Hepatocyte (in vitro differentiated cells): ENCODE data around the gene ZFX. TPM values are rescaled to one million over a fixed set of nuclear protein-coding genes. Genes with fewer than 3 reads are reported as not detected.

Experiments
- DNase-seq: peaks from one replicate; pipeline ENCODE4 v3.0.0-alpha.2; 2016; ENCODE audit warnings: low spot score
- H2AFZ ChIP-seq: fragments of 200-600 bp; sonication (generic); 2 replicates; pipeline ENCODE4 v1.6.0; 2016; ENCODE audit warnings: antibody characterized with exemption, mild to moderate bottlenecking
- H3K27ac ChIP-seq: fragments of 200-600 bp; sonication (generic); 2 replicates; pipeline ENCODE4 v1.5.1; 2016; ENCODE audit warnings: mild to moderate bottlenecking
- H3K27me3 ChIP-seq: fragments of 200-600 bp; sonication (generic); 2 replicates; pipeline ENCODE4 v1.6.1; 2016
- H3K36me3 ChIP-seq: fragments of 200-600 bp; sonication (generic); replicated peaks from 2 replicates; pipeline ENCODE4 v1.5.1; 2016; ENCODE audit warnings: low read depth; ENCODE audit not compliant: insufficient read depth
- H3K4me1 ChIP-seq: fragments of 200-600 bp; sonication (generic); 2 replicates; pipeline ENCODE4 v1.5.1; 2016; ENCODE audit warnings: mild to moderate bottlenecking, moderate library complexity; ENCODE audit not compliant: insufficient read depth
- H3K4me2 ChIP-seq: fragments of 200-600 bp; sonication (generic); 2 replicates; pipeline ENCODE4 v1.6.0; 2016
- H3K4me3 ChIP-seq: fragments of 200-600 bp; sonication (generic); 2 replicates; pipeline ENCODE4 v1.5.1; 2016; ENCODE audit warnings: mild to moderate bottlenecking
- H3K79me2 ChIP-seq: fragments of 200-600 bp; sonication (generic); 2 replicates; pipeline ENCODE4 v1.6.0; 2017; ENCODE audit warnings: mild to moderate bottlenecking
- H3K9me2 ChIP-seq: fragments of 200-600 bp; sonication (generic); replicated peaks from 2 replicates; pipeline ENCODE4 v1.6.0; 2017; ENCODE audit warnings: mild to moderate bottlenecking; ENCODE audit not compliant: insufficient read depth
- H3K9me3 ChIP-seq: fragments of 200-600 bp; sonication (generic); 2 replicates; pipeline ENCODE4 v1.5.1; 2016; ENCODE audit warnings: low read depth, mild to moderate bottlenecking
- H4K20me1 ChIP-seq: fragments of 200-600 bp; sonication (generic); 2 replicates; pipeline ENCODE4 v1.6.0; 2016; ENCODE audit warnings: mild to moderate bottlenecking; ENCODE audit not compliant: insufficient read depth, poor library complexity, severe bottlenecking
- EZH2 ChIP-seq: fragments of 200-600 bp; sonication (generic); IDR thresholded peaks from 2 replicates; pipeline ENCODE4 v1.6.1; 2016; ENCODE audit warnings: antibody characterized with exemption, mild to moderate bottlenecking, borderline replicate concordance
- EZH2phosphoT487 ChIP-seq: fragments of 200-600 bp; sonication (generic); IDR thresholded peaks from one replicate; pipeline ENCODE4 v1.6.1; 2018; ENCODE audit warnings: antibody characterized with exemption, mild to moderate bottlenecking, low read depth, moderate library complexity; ENCODE audit not compliant: unreplicated experiment, severe bottlenecking
- WGBS: methylation state at CpG from one replicate; pipeline ENCODE4 v1.1.6; 2016; ENCODE audit warnings: low lambda C conversion rate; ENCODE audit errors: missing lambda C conversion rate; 5-methylcytosine and 5-hydroxymethylcytosine counted together
- polyA plus RNA-seq: library from polyadenylated mRNA; unstranded; fragments of >200 nt; fragmentation: Nextera tagmentation; extraction: Ambion mirVana; gene quantifications from 2 replicates; pipeline ENCODE4 v1.2.1, GENCODE V29; 2016
- total RNA-seq: library from RNA; depleted of rRNA; stranded (reverse); fragments of >200 nt; gene quantifications from 2 replicates; pipeline ENCODE4 v1.2.3, GENCODE V29; 2014
- TF ChIP-seq, protein P1 (sequence below): fragments of 200-600 bp; sonication (generic); IDR thresholded peaks from 2 replicates; pipeline ENCODE4 v1.5.1; 2016; ENCODE audit warnings: antibody characterized with exemption, mild to moderate bottlenecking; ENCODE audit not compliant: poor library complexity

Gene ZFX
- total and polyA plus RNA-seq, 2 experiments from 2014 or later, result 31.5 to 74.0 TPM

DNA sequence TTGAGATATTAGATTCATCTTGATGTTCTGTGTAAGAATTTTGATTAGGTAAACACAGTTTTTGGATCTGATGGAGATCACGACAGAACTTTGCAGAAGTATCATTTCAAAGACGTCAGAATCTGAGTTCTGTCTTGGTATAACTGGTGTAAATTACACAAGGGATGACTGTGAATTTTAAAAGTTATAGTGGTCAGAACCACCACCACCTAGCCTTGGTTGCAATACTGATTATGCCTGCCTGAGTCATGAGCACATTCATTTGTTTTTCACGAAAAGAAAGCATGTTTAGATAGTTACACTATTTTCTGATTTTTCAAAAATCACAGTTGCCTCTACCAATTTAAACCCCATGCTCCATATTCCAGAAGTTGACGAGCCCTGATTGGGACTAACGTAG, 54.8 kb downstream of the ZFX start:
- H3K36me3 ChIP-seq, result no peaks in the 10 kb centered on the region
- H3K4me3 ChIP-seq, result no peak overlapping the region
- no peak for DNase-seq
- TF ChIP-seq EZH2 (no peak), EZH2phosphoT487 (no peak)
- TF ChIP-seq, protein P1, sequence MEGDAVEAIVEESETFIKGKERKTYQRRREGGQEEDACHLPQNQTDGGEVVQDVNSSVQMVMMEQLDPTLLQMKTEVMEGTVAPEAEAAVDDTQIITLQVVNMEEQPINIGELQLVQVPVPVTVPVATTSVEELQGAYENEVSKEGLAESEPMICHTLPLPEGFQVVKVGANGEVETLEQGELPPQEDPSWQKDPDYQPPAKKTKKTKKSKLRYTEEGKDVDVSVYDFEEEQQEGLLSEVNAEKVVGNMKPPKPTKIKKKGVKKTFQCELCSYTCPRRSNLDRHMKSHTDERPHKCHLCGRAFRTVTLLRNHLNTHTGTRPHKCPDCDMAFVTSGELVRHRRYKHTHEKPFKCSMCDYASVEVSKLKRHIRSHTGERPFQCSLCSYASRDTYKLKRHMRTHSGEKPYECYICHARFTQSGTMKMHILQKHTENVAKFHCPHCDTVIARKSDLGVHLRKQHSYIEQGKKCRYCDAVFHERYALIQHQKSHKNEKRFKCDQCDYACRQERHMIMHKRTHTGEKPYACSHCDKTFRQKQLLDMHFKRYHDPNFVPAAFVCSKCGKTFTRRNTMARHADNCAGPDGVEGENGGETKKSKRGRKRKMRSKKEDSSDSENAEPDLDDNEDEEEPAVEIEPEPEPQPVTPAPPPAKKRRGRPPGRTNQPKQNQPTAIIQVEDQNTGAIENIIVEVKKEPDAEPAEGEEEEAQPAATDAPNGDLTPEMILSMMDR, result no peak
- H2AFZ ChIP-seq, result no peak overlapping the region
- H3K79me2 ChIP-seq, result peaks cover 98% of the 10 kb centered on the region
- H3K27ac ChIP-seq, result no peak overlapping the region
- no peak overlapping the region for H3K4me2 ChIP-seq
- peaks cover 80% of the 10 kb centered on the region for H4K20me1 ChIP-seq
- H3K9me2 ChIP-seq, result no peaks in the 10 kb centered on the region
- peaks cover 18% of the 10 kb centered on the region for H3K4me1 ChIP-seq
- WGBS, result 90% methylated on average over 5 of the region's 5 CpGs
- H3K27me3 ChIP-seq, result no peaks in the 10 kb centered on the region
- H3K9me3 ChIP-seq, result no peaks in the 10 kb centered on the region

GRCh38 chrX:24204958-24205357, 55.4 kb downstream of the ZFX start:
- Histone ChIP-seq H3K36me3 (no peaks in the 10 kb centered on the region), H3K27me3 (no peaks in the 10 kb centered on the region), H3K4me1 (peaks cover 15% of the 10 kb centered on the region), H3K9me2 (no peaks in the 10 kb centered on the region), H4K20me1 (peaks cover 74% of the 10 kb centered on the region), H3K79me2 (peaks cover 98% of the 10 kb centered on the region), H3K27ac (no peak overlapping the region), H2AFZ (no peak overlapping the region), H3K9me3 (no peaks in the 10 kb centered on the region), H3K4me2 (no peak overlapping the region), H3K4me3 (no peak overlapping the region)
- TF ChIP-seq EZH2phosphoT487 (no peak), EZH2 (no peak)
- TF ChIP-seq, protein P1, result no peak
- no peak for DNase-seq
- 100% methylated on average over 1 of the region's 1 CpG for WGBS

DNA sequence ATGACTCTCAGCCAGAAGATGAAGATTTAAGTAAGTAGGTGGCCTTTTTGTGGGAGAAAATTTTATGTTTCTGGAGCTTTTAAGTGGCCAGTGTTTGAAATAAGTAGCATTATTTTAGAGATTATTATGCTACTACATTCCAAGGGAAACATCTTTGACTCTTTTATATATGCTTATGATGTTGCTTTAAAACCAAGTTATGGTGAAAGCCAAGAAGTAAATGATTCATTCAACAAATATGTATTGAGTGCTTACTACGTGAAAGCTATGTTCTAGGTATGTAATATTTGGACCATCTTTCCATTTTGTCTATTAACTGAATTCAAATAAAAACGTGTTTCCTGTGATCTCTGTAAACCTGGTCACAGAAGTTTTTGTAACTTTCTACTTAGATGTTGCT, 58.3 kb downstream of the ZFX start:
- Histone ChIP-seq H3K9me3 (no peaks in the 10 kb centered on the region), H3K27me3 (no peaks in the 10 kb centered on the region), H3K79me2 (peaks cover 95% of the 10 kb centered on the region), H3K27ac (no peak overlapping the region), H2AFZ (no peak overlapping the region), H4K20me1 (peaks cover 45% of the 10 kb centered on the region), H3K36me3 (peaks cover 6% of the 10 kb centered on the region), H3K9me2 (no peaks in the 10 kb centered on the region), H3K4me2 (no peak overlapping the region), H3K4me3 (no peak overlapping the region), H3K4me1 (no peaks in the 10 kb centered on the region)
- TF ChIP-seq EZH2, result no peak
- TF ChIP-seq EZH2phosphoT487, result no peak
- TF ChIP-seq, protein P1, result no peak
- 89% methylated on average over 2 of the region's 2 CpGs for whole genome bisulfite sequencing
- DNase-seq, result no peak
